Activated CD8-positive, alpha-beta memory T cell treated with anti-CD3 and anti-CD28 coated beads, Interleukin-2, amount 50 U/mL, for 1 hour (primary cell): ENCODE data around the gene ULK3.

Source experiments
- DNase-seq: peaks from one replicate; pipeline ENCODE4 v3.0.0-alpha.2; 2020; ENCODE audit errors: extremely low read depth

Gene ULK3

GRCh38 chr15:74822233-74822632 lies 20.7 kb downstream of the ULK3 start:
- no peak for DNase-seq

- no peak for DNase-seq
Measured at GRCh38 chr15:74821790-74822158, 21.2 kb downstream of the ULK3 start.

- DNase-seq: no peak
Measured at GRCh38 chr15:74821091-74821789, 21.7 kb downstream of the ULK3 start.

GRCh38 chr15:74820056-74820455 lies 22.9 kb downstream of the ULK3 start:
- no peak for DNase-seq

- no peak for DNase-seq
Measured at GRCh38 chr15:74817370-74817737, 25.6 kb downstream of the ULK3 start.

- no peak for DNase-seq
Measured at GRCh38 chr15:74816624-74817369, 26.2 kb downstream of the ULK3 start.

- DNase-seq: no peak
Measured at GRCh38 chr15:74815961-74816360, 27.0 kb downstream of the ULK3 start.

- DNase-seq: no peak
Measured at GRCh38 chr15:74815121-74815934, 27.6 kb downstream of the ULK3 start.

GRCh38 chr15:74812533-74812932 lies 30.4 kb downstream of the ULK3 start, which contains the start of gene LMAN1L:
TSS of gene LMAN1L (plus strand) at chr15:74812835. CDS start at chr15:74812855, 20 bp downstream.
- no peak for DNase-seq

- no peak for DNase-seq
Measured at GRCh38 chr15:74809956-74810355, 33.0 kb downstream of the ULK3 start.

- no peak for DNase-seq
Measured at GRCh38 chr15:74809242-74809641, 33.7 kb downstream of the ULK3 start.

- no peak for DNase-seq
Measured at GRCh38 chr15:74808840-74809229, 34.1 kb downstream of the ULK3 start.

GRCh38 chr15:74808078-74808839 lies 34.7 kb downstream of the ULK3 start:
- DNase-seq: no peak

- no peak for DNase-seq
Measured at GRCh38 chr15:74807282-74807681, 35.7 kb downstream of the ULK3 start.

GRCh38 chr15:74804935-74805334 lies 38.0 kb downstream of the ULK3 start:
- no peak for DNase-seq

- DNase-seq: no peak
Measured at GRCh38 chr15:74802862-74803447, 40.0 kb downstream of the ULK3 start.

GRCh38 chr15:74802290-74802689 lies 40.7 kb downstream of the ULK3 start:
- no peak for DNase-seq

GRCh38 chr15:74801311-74801997 lies 41.5 kb downstream of the ULK3 start:
- no peak for DNase-seq

GRCh38 chr15:74800559-74801094 lies 42.3 kb downstream of the ULK3 start:
- DNase-seq: no peak

GRCh38 chr15:74799856-74800558 lies 42.9 kb downstream of the ULK3 start:
- DNase-seq: no peak
